Hepatocyte (in vitro differentiated cells): ENCODE results near the gene LMTK2.

ENCODE experiments used
- CTCF ChIP-seq: fragments of 200-600 bp; sonication (generic); IDR thresholded peaks from 2 replicates; pipeline ENCODE4 v1.5.1; 2016; ENCODE audit warnings: antibody characterized with exemption, mild to moderate bottlenecking; ENCODE audit not compliant: poor library complexity
- EZH2phosphoT487 ChIP-seq: fragments of 200-600 bp; sonication (generic); IDR thresholded peaks from one replicate; pipeline ENCODE4 v1.6.1; 2018; ENCODE audit warnings: antibody characterized with exemption, mild to moderate bottlenecking, low read depth, moderate library complexity; ENCODE audit not compliant: unreplicated experiment, severe bottlenecking

DNA sequence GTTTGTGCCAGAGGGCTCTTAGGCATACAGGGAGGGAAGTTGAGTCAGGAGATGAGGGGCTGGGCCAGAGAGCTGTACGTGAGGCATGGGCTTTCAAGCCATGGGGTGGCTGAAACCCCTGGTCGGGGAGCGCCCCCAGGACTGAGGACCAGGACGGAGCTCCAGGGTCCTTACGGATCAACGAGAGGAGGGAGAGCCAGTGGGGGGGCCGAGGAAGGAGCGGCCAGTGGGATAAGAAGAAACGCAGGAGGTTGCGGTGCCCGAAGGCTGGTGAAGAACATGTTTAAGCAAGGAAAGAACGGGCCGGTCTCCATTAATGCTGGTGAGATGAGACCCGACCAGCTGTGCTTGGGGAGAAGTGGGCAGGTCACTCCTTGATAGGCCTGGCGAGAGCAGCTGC lies 61.0 kb downstream of the LMTK2 start:
- TF ChIP-seq EZH2phosphoT487 (no peak), CTCF (no peak)
